Measurements from ENCODE around the gene CERS4.

GRCh38 chr19:8208922-8209461 is at the start of gene CERS4:
- TF ChIP-seq, protein P1, sequence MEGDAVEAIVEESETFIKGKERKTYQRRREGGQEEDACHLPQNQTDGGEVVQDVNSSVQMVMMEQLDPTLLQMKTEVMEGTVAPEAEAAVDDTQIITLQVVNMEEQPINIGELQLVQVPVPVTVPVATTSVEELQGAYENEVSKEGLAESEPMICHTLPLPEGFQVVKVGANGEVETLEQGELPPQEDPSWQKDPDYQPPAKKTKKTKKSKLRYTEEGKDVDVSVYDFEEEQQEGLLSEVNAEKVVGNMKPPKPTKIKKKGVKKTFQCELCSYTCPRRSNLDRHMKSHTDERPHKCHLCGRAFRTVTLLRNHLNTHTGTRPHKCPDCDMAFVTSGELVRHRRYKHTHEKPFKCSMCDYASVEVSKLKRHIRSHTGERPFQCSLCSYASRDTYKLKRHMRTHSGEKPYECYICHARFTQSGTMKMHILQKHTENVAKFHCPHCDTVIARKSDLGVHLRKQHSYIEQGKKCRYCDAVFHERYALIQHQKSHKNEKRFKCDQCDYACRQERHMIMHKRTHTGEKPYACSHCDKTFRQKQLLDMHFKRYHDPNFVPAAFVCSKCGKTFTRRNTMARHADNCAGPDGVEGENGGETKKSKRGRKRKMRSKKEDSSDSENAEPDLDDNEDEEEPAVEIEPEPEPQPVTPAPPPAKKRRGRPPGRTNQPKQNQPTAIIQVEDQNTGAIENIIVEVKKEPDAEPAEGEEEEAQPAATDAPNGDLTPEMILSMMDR (IDR thresholded peaks at IDR 0.05 in 2 of 3, conservative IDR thresholded peaks at IDR 0.05 in 1 of 3; ENCODE audit: control insufficient read depth in 2 of 3, extremely low read depth in 1 of 3, insufficient read depth in 1 of 3, low read depth in 3 of 3, low read length in 3 of 3) = no peak
- no peak for TF ChIP-seq ELK1 (IDR thresholded peaks at IDR 0.05; ENCODE audit: low read depth, low read length)
- TF ChIP-seq SMC3 (IDR thresholded peaks at IDR 0.05; ENCODE audit: borderline replicate concordance, low read length) = no peak
- TF ChIP-seq EP300 (IDR thresholded peaks at IDR 0.05; ENCODE audit: borderline replicate concordance in 1 of 2, control insufficient read depth in 1 of 2, low read depth in 2 of 2, low read length in 2 of 2) = no peak
